IMR-90 (cell line): ENCODE measurements around the gene GATD1. TPM values are rescaled to one million over a fixed set of nuclear protein-coding genes. Genes with fewer than 3 reads are reported as not detected.
A peak's percentile ranks its signal among the peaks of the same experiment; 100 is the strongest.

Source experiments
- ATAC-seq: fragments of 200-7000 bp; cut with Tn5 transposase; 2 replicates; pipeline ENCODE4 v1.9.1; 2020; ENCODE audit warnings: low read depth, mild to moderate bottlenecking, moderate library complexity
- BruUV-seq: library from RNA; stranded (reverse); fragments of 400-500 nt; replicated peaks from 2 replicates; lab custom pipeline; 2021; lab: Mats Ljungman, UMichigan
- CTCF ChIA-PET: fragments of 300-600 bp; formaldehyde crosslinking; extraction: SDS; loops from one replicate; lab custom pipeline; 2021; ENCODE audit warnings: antibody characterized with exemption; lab: Yijun Ruan, JAX
- POLR2A ChIA-PET: fragments of 300-600 bp; sonication (Branson Sonifier 250); formaldehyde crosslinking; loops from one replicate; lab custom pipeline; 2022; ENCODE audit warnings: antibody characterized with exemption; ENCODE audit not compliant: unreplicated experiment; lab: Charles Lee
- DNase-seq: peaks from one replicate; pipeline ENCODE4 v3.0.0; 2013
- H2AFZ ChIP-seq: replicated peaks from 2 replicates; pipeline ENCODE3; 2013; ENCODE audit warnings: low read length, mild to moderate bottlenecking; ENCODE audit not compliant: poor library complexity
- H2AK5ac ChIP-seq: 2 replicates; pipeline ENCODE4 v1.6.1; 2013; ENCODE audit warnings: low read depth, low read length, inconsistent platforms
- H2AK9ac ChIP-seq: replicated peaks from 2 replicates; pipeline ENCODE3; 2013; ENCODE audit warnings: mild to moderate bottlenecking, low read depth, low read length, moderate library complexity; ENCODE audit not compliant: poor library complexity
- H2BK120ac ChIP-seq: 2 replicates; pipeline ENCODE4 v1.6.1; 2013; ENCODE audit warnings: low read depth, low read length, inconsistent platforms
- H2BK15ac ChIP-seq: 3 replicates; pipeline ENCODE4 v1.6.1; 2013; ENCODE audit warnings: low read depth, low read length, inconsistent platforms
- H2BK20ac ChIP-seq: 2 replicates; pipeline ENCODE4 v1.6.1; 2013; ENCODE audit warnings: low read depth, mild to moderate bottlenecking, inconsistent platforms, low read length, moderate library complexity
- H2BK5ac ChIP-seq: 2 replicates; pipeline ENCODE4 v1.6.1; 2013; ENCODE audit warnings: mild to moderate bottlenecking, low read depth, low read length, inconsistent platforms; ENCODE audit not compliant: poor library complexity, severe bottlenecking
- H3K14ac ChIP-seq: replicated peaks from 2 replicates; pipeline ENCODE4 v1.6.1; 2013; ENCODE audit warnings: low read depth, low read length, inconsistent platforms
- H3K18ac ChIP-seq: 2 replicates; pipeline ENCODE4 v1.6.1; 2013; ENCODE audit warnings: low read depth, low read length, control low read depth
- H3K23ac ChIP-seq: 2 replicates; pipeline ENCODE4 v1.6.1; 2013; ENCODE audit warnings: low read depth, low read length, inconsistent platforms
- H3K27ac ChIP-seq: 2 replicates; pipeline ENCODE4 v1.5.1; 2013; ENCODE audit warnings: mild to moderate bottlenecking, control low read depth, low read length; ENCODE audit not compliant: insufficient read depth
- H3K27me3 ChIP-seq: 2 replicates; pipeline ENCODE4 v1.6.1; 2013; ENCODE audit warnings: low read length; ENCODE audit not compliant: control insufficient read depth, insufficient read depth
- H3K36me3 ChIP-seq: 2 replicates; pipeline ENCODE4 v1.6.1; 2013; ENCODE audit warnings: low read length, mixed read lengths; ENCODE audit not compliant: control insufficient read depth, insufficient read depth
- H3K4ac ChIP-seq: 2 replicates; pipeline ENCODE4 v1.6.1; 2013; ENCODE audit warnings: low read depth, low read length, inconsistent platforms
- H3K4me1 ChIP-seq: 2 replicates; pipeline ENCODE4 v1.6.1; 2013; ENCODE audit warnings: low read length, mixed read lengths; ENCODE audit not compliant: control insufficient read depth, insufficient read depth
- H3K4me2 ChIP-seq: 2 replicates; pipeline ENCODE4 v1.6.1; 2013; ENCODE audit warnings: low read depth, mild to moderate bottlenecking, control low read depth, low read length, moderate library complexity
- H3K4me3 ChIP-seq: 2 replicates; pipeline ENCODE4 v1.5.1; 2013; ENCODE audit warnings: low read depth, mild to moderate bottlenecking, control low read depth, low read length, moderate library complexity; ENCODE audit not compliant: insufficient read depth
- H3K56ac ChIP-seq: 2 replicates; pipeline ENCODE4 v1.6.1; 2013; ENCODE audit warnings: low read length, inconsistent platforms; ENCODE audit not compliant: insufficient read depth; ENCODE audit errors: extremely low read depth
- H3K79me1 ChIP-seq, 2 experiments: 2 replicates each; pipeline ENCODE4 v1.6.1; 2013; ENCODE audit warnings: low read length in 2 of 2, inconsistent platforms in 1 of 2, low read depth in 1 of 2
- H3K9ac ChIP-seq: 2 replicates; pipeline ENCODE4 v1.6.1; 2013; ENCODE audit warnings: low read depth, low read length, control low read depth
- H3K9me1 ChIP-seq: 2 replicates; pipeline ENCODE4 v1.6.1; 2013; ENCODE audit warnings: low read length, inconsistent platforms; ENCODE audit not compliant: insufficient read depth
- H3K9me3 ChIP-seq: 2 replicates; pipeline ENCODE4 v1.6.1; 2013; ENCODE audit warnings: low read length; ENCODE audit not compliant: control insufficient read depth, insufficient read depth
- H4K20me1 ChIP-seq: 2 replicates; pipeline ENCODE4 v1.6.1; 2013; ENCODE audit warnings: low read length, inconsistent platforms; ENCODE audit not compliant: insufficient read depth
- H4K5ac ChIP-seq: 2 replicates; pipeline ENCODE4 v1.6.1; 2013; ENCODE audit warnings: mild to moderate bottlenecking, low read depth, low read length, control low read depth
- H4K8ac ChIP-seq, 2 experiments: 2 replicates each; pipeline ENCODE4 v1.6.1; 2013; ENCODE audit warnings: low read depth in 2 of 2, low read length in 2 of 2, control low read depth in 1 of 2, inconsistent platforms in 1 of 2
- H4K91ac ChIP-seq: 2 replicates; pipeline ENCODE4 v1.6.1; 2013; ENCODE audit warnings: low read depth, low read length, inconsistent platforms; ENCODE audit not compliant: insufficient read depth
- BHLHE40 ChIP-seq: fragments of 150-350 bp; IDR thresholded peaks from 2 replicates; pipeline ENCODE4 v1.6.1; 2016; ENCODE audit warnings: mild to moderate bottlenecking, low read depth, low read length
- CEBPB ChIP-seq: IDR thresholded peaks from 2 replicates; pipeline ENCODE4 v1.6.1; 2012; ENCODE audit warnings: low read depth, low read length, improper control_type of control experiment
- CHD1 ChIP-seq: IDR thresholded peaks from 2 replicates; pipeline ENCODE4 v1.6.1; 2012; ENCODE audit warnings: low read depth, low read length, improper control_type of control experiment
- FOS ChIP-seq: fragments of 150-350 bp; IDR thresholded peaks from 2 replicates; pipeline ENCODE4 v1.6.1; 2016; ENCODE audit warnings: low read depth, low read length
- MAFK ChIP-seq: IDR thresholded peaks from 2 replicates; pipeline ENCODE4 v1.6.1; 2012; ENCODE audit warnings: low read depth, low read length, improper control_type of control experiment
- MXI1 ChIP-seq: IDR thresholded peaks from 2 replicates; pipeline ENCODE4 v1.6.1; 2012; ENCODE audit warnings: low read depth, mild to moderate bottlenecking, low read length, moderate library complexity, borderline replicate concordance
- NFE2L2 ChIP-seq: fragments of 150-350 bp; IDR thresholded peaks from 2 replicates; pipeline ENCODE4 v1.6.1; 2016; ENCODE audit warnings: low read depth, mild to moderate bottlenecking, low read length
- RAD21 ChIP-seq: IDR thresholded peaks from 2 replicates; pipeline ENCODE4 v1.6.1; 2012; ENCODE audit warnings: low read length, improper control_type of control experiment
- RCOR1 ChIP-seq: IDR thresholded peaks from 2 replicates; pipeline ENCODE4 v1.6.1; 2012; ENCODE audit warnings: mild to moderate bottlenecking, low read length, improper control_type of control experiment; ENCODE audit not compliant: insufficient replicate concordance
- RFX5 ChIP-seq: IDR thresholded peaks from 2 replicates; pipeline ENCODE4 v1.8.0; 2012; ENCODE audit warnings: low read depth, mild to moderate bottlenecking, low read length, moderate library complexity
- SMC3 ChIP-seq: fragments of 150-350 bp; IDR thresholded peaks from 2 replicates; pipeline ENCODE4 v1.6.1; 2016; ENCODE audit warnings: low read depth, mild to moderate bottlenecking, antibody characterized with exemption, low read length, moderate library complexity
- WGBS, 2 experiments: methylation state at CpG; one replicate each; pipeline versions ENCODE4 v1.1.5 to v1.1.7; 2013; ENCODE audit warnings: missing lambda C conversion rate in 2 of 2; ENCODE audit not compliant: insufficient read length in 1 of 2; ENCODE audit errors: extremely low coverage in 2 of 2; 5-methylcytosine and 5-hydroxymethylcytosine counted together
- dilution Hi-C: fragments of 300-500 bp; cut with HindIII; formaldehyde crosslinking; loops from one replicate; pipeline ENCODE4 v1.14.3; 2018; ENCODE audit warnings: low sequenced_read_pairs; ENCODE audit not compliant: unreplicated experiment
- in situ Hi-C: fragments of 300-500 bp; cut with MboI; formaldehyde crosslinking; loops from 3 replicates; pipeline ENCODE4 v1.14.3; 2019; ENCODE audit warnings: low sequenced_read_pairs, inconsistent platforms, mixed read lengths
- intact Hi-C: fragments of 100-400 bp; cut with micrococcal nuclease; formaldehyde crosslinking; loops from 2 replicates; pipeline ENCODE4 v1.10.0; 2022
- polyA plus RNA-seq, 3 experiments: library from polyadenylated mRNA; depleted of rRNA; stranded (reverse); fragments of >200 nt; gene quantifications; 2 replicates each; pipeline ENCODE4 v1.2.3, GENCODE V29; 2012; ENCODE audit warnings: low replicate concordance in 1 of 3
- total RNA-seq: library from RNA; depleted of rRNA; stranded (reverse); fragments of >200 nt; gene quantifications from 2 replicates; pipeline ENCODE4 v1.2.3, GENCODE V29; 2012
- TF ChIP-seq, protein P1 (sequence below): conservative IDR thresholded peaks from 2 replicates; pipeline ENCODE4 v1.5.1; 2012; ENCODE audit warnings: mild to moderate bottlenecking, low read depth, low read length, improper control_type of control experiment

The GATD1 gene
- total and polyA plus RNA-seq, 2 of the 4 experiments (the other 2 are of a cell fraction) = 3.0 to 52.5 TPM

DNA sequence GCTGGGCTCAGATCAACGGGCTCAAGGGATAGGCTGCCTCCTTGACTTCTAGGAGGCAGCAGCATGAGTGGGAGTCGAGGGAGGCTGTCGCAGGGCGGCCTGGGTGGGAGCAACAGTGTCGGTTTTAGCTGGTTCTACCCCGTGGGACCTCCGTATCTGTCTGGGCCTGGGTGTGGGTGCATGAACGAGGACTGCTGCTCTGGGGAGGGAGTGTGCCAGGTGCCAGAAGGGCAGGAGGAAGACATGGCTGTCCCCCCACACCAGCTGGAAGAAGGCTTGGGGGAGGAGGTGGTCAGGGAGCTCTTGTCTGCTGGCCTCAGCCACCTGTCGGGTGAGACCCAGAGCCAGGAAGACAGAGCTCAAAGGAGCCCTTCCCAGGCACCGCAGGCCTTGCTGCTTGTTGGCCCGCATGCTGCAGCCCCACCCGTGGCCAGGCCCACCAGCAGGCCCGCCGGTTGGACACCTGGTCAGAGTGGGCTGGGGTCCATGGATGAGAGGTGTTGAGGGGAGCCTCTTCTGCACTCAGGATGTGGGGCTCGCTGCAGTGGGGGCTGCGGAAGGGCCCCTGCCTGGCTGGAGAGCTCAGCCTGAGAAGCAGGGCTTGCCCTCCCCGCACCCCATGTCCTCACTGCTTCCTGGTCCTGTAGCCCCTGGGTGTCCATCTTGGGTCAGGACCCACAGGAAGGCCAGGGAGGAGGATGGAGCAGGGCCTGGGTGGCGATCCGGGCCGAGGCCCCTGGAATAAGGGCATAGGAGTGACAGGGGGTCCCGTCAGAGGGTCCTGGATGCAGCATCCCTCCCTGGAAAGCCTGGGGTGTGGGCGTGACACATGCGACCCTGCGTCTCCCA is 9.2 kb upstream of the GATD1 start (continued):
- no peak for TF ChIP-seq MXI1

DNA sequence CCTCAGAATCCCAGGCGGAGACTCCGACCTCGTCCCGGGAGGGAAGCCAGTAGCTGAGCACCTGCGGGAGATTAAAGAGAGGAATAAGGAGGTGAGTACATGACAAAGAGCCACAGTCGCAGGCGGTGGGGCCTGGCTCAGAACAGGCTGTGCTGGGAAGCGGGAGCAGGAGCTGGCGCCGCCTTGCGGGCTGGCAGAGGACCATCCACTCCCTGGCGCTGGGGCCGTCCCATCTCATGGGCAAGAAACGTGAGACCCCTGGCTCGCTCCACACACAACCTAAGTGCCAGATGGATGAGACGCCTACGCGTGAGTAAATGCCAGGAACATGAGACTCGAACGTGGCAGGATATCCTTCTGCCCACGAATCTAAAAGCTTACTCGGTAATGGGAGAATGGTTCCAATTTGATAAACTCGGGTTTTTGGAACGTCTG is 6.3 kb upstream of the GATD1 start:
- no peaks in the 10 kb centered on the region for H3K9me1 ChIP-seq
- H4K91ac ChIP-seq = no peak overlapping the region
- peak overlapping the region in 1 of 2 experiments; percentile 6; a peak in 1 of 4 replicates for H4K8ac ChIP-seq
- dilution Hi-C loops = no loop called here
- no peaks in the 10 kb centered on the region for H3K9me3 ChIP-seq
- H3K4me1 ChIP-seq = peaks cover 6% of the 10 kb centered on the region
- H4K5ac ChIP-seq = no peak overlapping the region
- BruUV-seq = no TSS peak
- H3K79me1 ChIP-seq = peaks cover 6 to 32% of the 10 kb centered on the region in 2 experiments
- H3K18ac ChIP-seq = no peak overlapping the region
- intact Hi-C loops = loop anchor here (1.0 kb wide), 1 partner anchor 121 kb away; no protein-coding TSS in a partner anchor
- peak overlapping the region; percentile 46; the same call in 1 of the 2 replicates for H3K27ac ChIP-seq
- peak overlapping the region; percentile 87 for H2AFZ ChIP-seq
- H4K20me1 ChIP-seq = peaks cover 16% of the 10 kb centered on the region
- DNase-seq = peak; percentile 96
- no peak overlapping the region for H3K9ac ChIP-seq
- ChIA-PET CTCF (interaction anchor here (0.6 to 2.2 kb wide), 3 partner anchors 13 to 50 kb away, joined by 3 to 10 read pairs (median 6); no protein-coding TSS in a partner anchor), POLR2A (no interaction called here)
- peak overlapping the region; percentile 52 for H3K4me2 ChIP-seq
- peak; percentile 91 for ATAC-seq
- H2AK9ac ChIP-seq = peak overlapping the region; percentile 91
- H3K36me3 ChIP-seq = peaks cover 14% of the 10 kb centered on the region
- no peak overlapping the region for H2BK20ac ChIP-seq
- no peak overlapping the region for H3K56ac ChIP-seq
- peak overlapping the region; percentile 36; the same call in 1 of the 2 replicates for H2AK5ac ChIP-seq
- in situ Hi-C loops = no loop called here
- no peak overlapping the region for H2BK5ac ChIP-seq
- peak overlapping the region; percentile 61; the same call in 1 of the 2 replicates for H3K23ac ChIP-seq
- no peak overlapping the region for H3K14ac ChIP-seq
- no peak overlapping the region for H3K4me3 ChIP-seq
- peak overlapping the region; percentile 51 for H3K4ac ChIP-seq
- no peak overlapping the region for H2BK15ac ChIP-seq
- 12% methylated on average over 16 of the region's 24 CpGs; no CpG with 5 or more reads in 1 of the 2 experiments for WGBS, 2 experiments
- H3K27me3 ChIP-seq = no peaks in the 10 kb centered on the region
- H2BK120ac ChIP-seq = no peak overlapping the region
- TF ChIP-seq BHLHE40 (peak; percentile 97), RCOR1 (peak; percentile 63), CHD1 (no peak), CEBPB (no peak), SMC3 (peak; percentile 67), FOS (peak; percentile 14; the same call in 1 of the 2 replicates), MAFK (no peak), MXI1 (0 out of 2 replicates have a peak, but pooled peaks have one; percentile 68), RAD21 (peak; percentile 73), NFE2L2 (0 out of 2 replicates have a peak, but pooled peaks have one; percentile 11), RFX5 (no peak)
- TF ChIP-seq, protein P1, sequence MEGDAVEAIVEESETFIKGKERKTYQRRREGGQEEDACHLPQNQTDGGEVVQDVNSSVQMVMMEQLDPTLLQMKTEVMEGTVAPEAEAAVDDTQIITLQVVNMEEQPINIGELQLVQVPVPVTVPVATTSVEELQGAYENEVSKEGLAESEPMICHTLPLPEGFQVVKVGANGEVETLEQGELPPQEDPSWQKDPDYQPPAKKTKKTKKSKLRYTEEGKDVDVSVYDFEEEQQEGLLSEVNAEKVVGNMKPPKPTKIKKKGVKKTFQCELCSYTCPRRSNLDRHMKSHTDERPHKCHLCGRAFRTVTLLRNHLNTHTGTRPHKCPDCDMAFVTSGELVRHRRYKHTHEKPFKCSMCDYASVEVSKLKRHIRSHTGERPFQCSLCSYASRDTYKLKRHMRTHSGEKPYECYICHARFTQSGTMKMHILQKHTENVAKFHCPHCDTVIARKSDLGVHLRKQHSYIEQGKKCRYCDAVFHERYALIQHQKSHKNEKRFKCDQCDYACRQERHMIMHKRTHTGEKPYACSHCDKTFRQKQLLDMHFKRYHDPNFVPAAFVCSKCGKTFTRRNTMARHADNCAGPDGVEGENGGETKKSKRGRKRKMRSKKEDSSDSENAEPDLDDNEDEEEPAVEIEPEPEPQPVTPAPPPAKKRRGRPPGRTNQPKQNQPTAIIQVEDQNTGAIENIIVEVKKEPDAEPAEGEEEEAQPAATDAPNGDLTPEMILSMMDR = peak; percentile 86
